NB4 (cell line): ENCODE results near the gene CEBPB.

ENCODE experiments used
- CTCF ChIP-seq: IDR thresholded peaks from one replicate; pipeline ENCODE4 v1.5.1; 2012; ENCODE audit warnings: low read depth, low read length
- MYC ChIP-seq: IDR thresholded peaks from 2 replicates; pipeline ENCODE4 v1.6.1; 2011; ENCODE audit warnings: low read depth, low read length
- POLR2A ChIP-seq: IDR thresholded peaks from 2 replicates; pipeline ENCODE4 v1.6.1; 2011; ENCODE audit warnings: mild to moderate bottlenecking; ENCODE audit not compliant: insufficient read length; ENCODE audit errors: extremely low read depth

DNA sequence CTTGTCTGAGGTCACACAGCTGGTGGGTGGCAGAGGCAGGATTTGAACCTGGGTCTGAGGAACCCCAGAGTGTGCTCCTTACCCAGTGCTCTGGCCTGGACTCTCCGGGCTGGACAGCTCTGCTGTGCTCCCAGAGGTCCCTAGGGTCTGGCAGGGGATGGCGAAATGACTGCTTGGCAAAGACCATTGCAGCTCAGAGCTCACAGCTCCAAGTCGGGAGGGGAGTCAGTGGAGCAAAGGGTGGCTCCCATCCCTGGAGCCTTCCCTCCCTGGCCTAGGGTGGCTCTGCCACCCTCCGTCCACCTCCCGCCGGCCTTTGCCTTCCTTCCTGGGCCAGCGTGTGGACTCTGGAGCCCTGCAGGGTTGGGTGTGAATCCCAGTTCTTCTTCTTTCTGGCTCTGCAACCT is 17.5 kb downstream of the CEBPB start:
- TF ChIP-seq MYC (no peak), CTCF (no peak), POLR2A (no peak)
